Ectodermal cell (in vitro differentiated cells): ENCODE measurements around the gene C11orf24.
"Not testable (repeated sequence)": the region's sequence is repeated elsewhere in the genome, so short reads cannot be mapped to it uniquely, and the experiment has no call there.

Experiments used
- H3K27ac ChIP-seq: 2 replicates; pipeline ENCODE4 v1.7.0; 2013; ENCODE audit warnings: mild to moderate bottlenecking, low read depth, low read length; ENCODE audit not compliant: insufficient read depth, poor library complexity, severe bottlenecking
- H3K27me3 ChIP-seq: 2 replicates; pipeline ENCODE4 v1.7.0; 2013; ENCODE audit warnings: mild to moderate bottlenecking, low read length; ENCODE audit not compliant: insufficient read depth, control insufficient read depth, poor library complexity, severe bottlenecking
- H3K36me3 ChIP-seq: one replicate; pipeline ENCODE4 v1.7.0; 2013; ENCODE audit warnings: low read length; ENCODE audit not compliant: control insufficient read depth, insufficient read depth
- H3K4me1 ChIP-seq: one replicate; pipeline ENCODE4 v1.7.0; 2013; ENCODE audit warnings: low read length; ENCODE audit not compliant: control insufficient read depth, insufficient read depth
- H3K4me3 ChIP-seq: 2 replicates; pipeline ENCODE4 v1.7.0; 2013; ENCODE audit warnings: low read depth, low read length, control low read depth; ENCODE audit not compliant: insufficient read depth
- H3K9me3 ChIP-seq: 2 replicates; pipeline ENCODE4 v1.7.0; 2013; ENCODE audit warnings: mild to moderate bottlenecking, low read length, moderate library complexity; ENCODE audit not compliant: control insufficient read depth
- WGBS, 2 experiments: methylation state at CpG; one replicate each; pipeline ENCODE4 v1.1.7; 2013; ENCODE audit warnings: missing lambda C conversion rate in 2 of 2; 5-methylcytosine and 5-hydroxymethylcytosine counted together

C11orf24 gene

DNA sequence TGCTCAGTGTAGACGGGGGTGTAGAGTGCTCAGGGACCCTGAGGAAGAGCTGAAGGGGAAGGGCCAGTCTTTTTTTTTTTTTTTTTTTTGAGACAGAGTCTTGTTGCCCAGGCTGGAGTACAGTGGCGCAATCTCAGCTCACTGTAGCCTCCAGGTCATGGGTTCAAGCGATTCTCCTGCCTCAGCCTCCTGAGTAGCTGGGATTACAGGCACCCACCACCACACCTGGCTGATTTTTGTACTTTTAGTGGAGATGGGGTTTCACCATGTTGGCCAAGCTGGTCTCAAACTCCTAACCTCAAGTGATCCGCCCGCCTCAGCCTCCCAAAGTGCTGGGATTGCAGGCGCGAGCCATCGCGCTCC lies 27.7 kb upstream of the C11orf24 start:
- WGBS, 2 experiments, result 91 to 97% methylated on average over 9 of the region's 9 CpGs

DNA sequence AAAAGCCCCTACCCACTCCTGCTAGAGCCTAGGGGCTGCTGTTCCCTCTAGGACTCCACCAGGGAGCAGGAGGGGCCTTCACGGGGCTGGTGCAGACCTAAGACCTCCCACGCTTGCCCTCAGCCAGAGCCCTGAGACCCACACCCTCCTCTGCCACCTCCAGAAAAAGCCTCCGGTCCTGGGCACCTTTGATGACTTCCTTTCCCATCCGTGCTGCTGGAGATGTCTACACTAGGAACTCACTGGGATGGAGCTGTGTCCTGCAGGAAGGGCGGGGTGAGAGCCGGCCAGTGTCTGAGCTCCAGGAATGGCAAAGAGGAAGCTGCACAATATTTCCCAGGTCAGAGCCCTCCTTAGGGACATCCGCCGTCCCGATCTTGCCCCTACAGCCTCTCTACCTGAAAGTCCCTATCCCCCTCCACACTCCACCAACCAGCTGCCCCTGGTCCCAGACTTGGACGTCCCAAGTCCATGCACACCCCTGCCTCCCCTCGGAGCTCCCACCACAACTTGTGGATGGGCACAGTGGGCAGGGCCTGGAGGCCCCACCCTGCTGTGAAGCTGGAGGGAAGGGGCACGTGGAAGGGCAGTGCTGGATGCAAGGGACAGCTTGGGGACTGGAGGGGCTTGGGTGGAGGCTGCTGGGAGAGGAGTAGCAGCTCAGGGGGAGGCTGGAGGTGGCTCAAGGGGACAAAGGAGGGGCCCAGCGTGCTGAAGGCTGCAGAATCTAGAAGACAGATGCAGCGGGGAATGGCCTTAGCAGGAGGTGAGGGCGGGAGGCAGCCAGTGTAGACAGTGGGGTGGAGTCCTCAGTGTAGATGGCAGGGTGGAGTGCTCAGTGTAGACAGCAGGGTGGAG lies 27.1 kb upstream of the C11orf24 start:
- H3K27ac ChIP-seq, result no peak overlapping the region
- WGBS, 2 experiments, result 85 to 86% methylated on average over 15 of the region's 15 CpGs

More for the DNA sequence above, 27.7 kb upstream of the C11orf24 start:
- H3K4me1 ChIP-seq, H3K27ac ChIP-seq, H3K9me3 ChIP-seq, H3K36me3 ChIP-seq, H3K27me3 ChIP-seq, H3K4me3 ChIP-seq: not testable (repeated sequence)

DNA sequence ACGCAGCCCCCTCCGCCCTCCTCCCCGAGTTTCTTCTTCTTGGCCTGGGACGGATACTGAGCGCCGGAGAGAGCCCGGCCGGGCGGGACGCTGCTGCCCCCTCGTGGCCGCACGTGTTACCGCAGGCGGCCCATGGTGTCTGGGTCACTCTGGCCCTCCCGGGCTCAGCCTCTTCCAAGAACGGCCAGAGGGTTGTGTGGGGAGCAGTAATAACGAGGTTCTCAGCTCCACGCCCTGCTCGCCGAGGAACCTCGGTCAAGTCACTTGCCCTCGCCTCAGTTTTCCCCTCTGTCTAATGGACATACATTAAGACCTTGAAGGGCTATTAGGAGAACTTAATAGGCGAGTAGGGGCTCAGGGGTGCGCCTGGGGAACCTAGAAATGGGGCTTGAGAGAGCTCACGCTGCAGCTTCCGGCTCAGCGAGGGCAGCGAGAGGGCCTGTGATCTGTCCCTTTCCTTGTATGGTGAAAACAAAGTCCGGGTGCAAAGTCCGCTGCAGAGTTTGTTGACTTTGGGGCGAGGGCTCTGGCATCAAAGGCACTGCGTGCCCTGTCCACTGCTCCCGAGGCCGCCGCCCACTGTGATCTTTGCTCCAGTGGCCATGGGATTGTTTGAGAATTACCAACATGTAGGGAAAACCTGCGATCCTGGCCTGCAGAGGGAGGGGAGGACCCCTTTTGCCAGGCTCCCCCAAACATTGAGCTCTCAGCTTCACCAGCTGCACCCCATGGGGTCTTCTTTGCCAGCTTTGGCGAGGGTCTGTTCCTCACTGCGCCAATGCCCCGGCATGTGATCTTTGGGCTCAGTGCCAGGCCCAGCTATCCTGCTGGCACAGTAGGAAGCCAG lies 26.3 kb upstream of the C11orf24 start:
- Histone ChIP-seq H3K4me1 (no peaks in the 10 kb centered on the region), H3K27me3 (no peaks in the 10 kb centered on the region), H3K4me3 (no peak overlapping the region), H3K27ac (no peak overlapping the region), H3K9me3 (no peaks in the 10 kb centered on the region), H3K36me3 (no peaks in the 10 kb centered on the region)
- 44% methylated on average over 40 of the region's 40 CpGs for WGBS, 2 experiments

More for the DNA sequence above, 27.1 kb upstream of the C11orf24 start:
- Histone ChIP-seq H3K27me3 (no peaks in the 10 kb centered on the region), H3K4me3 (no peak overlapping the region), H3K9me3 (no peaks in the 10 kb centered on the region), H3K4me1 (no peaks in the 10 kb centered on the region), H3K36me3 (no peaks in the 10 kb centered on the region)

DNA sequence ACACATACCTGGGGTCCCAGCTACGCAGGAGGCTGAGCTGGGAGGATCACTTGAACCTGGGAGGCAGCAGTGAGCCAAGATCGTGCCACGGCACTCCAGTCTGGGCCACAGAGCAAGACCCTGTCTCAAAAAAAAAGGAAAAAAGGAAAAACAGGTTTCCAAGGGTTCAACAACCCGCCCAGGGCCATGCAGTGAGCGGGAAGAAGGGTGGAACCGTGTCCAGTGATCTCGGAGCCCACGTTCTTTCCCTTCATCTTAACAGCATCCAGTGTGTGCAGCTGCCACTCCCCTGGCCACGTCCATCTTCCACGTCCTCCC lies 25.7 kb upstream of the C11orf24 start:
- H3K27ac ChIP-seq, result no peak overlapping the region
- no peaks in the 10 kb centered on the region for H3K27me3 ChIP-seq
- no peaks in the 10 kb centered on the region for H3K9me3 ChIP-seq
- H3K4me1 ChIP-seq, result no peaks in the 10 kb centered on the region
- no peak overlapping the region for H3K4me3 ChIP-seq
- H3K36me3 ChIP-seq, result no peaks in the 10 kb centered on the region
- 50 to 57% methylated on average over 10 of the region's 10 CpGs for WGBS, 2 experiments

DNA sequence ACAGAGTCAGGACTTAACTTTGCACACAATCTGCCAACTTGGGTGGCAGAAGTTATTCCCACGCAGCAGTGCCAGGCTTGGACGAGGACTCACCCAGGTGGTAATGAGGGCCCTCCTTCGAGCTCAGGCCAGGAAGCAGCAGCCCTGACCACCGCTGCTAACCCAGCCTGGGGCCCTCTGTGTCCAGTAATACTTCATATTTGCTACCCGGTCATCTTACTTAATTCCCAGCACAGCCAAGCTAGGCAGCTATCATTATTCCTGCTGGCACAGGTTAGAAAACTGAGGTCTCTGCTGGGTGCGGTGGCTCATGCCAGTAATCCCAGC lies 25.2 kb upstream of the C11orf24 start:
- Histone ChIP-seq H3K4me3 (no peak overlapping the region), H3K4me1 (no peaks in the 10 kb centered on the region), H3K36me3 (no peaks in the 10 kb centered on the region), H3K27me3 (no peaks in the 10 kb centered on the region), H3K27ac (no peak overlapping the region), H3K9me3 (no peaks in the 10 kb centered on the region)
- 94 to 95% methylated on average over 6 of the region's 6 CpGs for WGBS, 2 experiments

DNA sequence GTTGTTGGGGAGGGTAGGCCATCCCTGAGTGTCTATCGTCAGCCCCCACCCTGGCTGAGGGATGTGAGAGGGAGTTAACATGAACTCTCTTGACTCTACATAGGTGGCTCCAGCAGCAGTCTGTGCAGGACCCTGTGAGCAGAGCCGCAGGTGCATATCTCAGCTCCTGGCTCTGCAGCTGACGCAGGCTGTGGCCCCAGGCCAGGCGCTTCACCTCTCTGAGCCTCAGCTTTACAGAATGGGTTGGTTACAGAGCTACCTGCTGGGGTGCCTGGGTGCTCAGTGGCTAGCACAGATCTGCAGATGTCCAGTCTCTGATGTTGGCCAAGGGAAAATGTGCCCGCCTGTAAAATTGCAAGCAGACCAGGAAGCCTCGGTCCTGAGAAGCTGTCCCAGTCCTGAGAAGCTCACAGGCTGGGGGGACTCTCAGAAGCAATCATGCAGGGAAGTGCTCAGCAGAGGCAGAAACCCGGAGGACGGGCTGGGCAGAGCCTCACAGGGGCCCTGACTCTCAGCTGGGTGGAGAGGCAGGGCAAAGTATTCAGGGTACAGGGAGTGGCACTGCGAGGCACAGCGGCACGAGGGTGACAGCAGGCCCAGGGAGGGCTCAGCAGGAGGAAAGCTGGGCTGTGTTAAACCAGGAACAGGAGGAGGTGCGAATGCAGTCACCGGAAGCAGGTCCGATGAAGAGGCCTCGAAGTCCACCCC lies 24.7 kb upstream of the C11orf24 start:
- WGBS, 2 experiments, result 92 to 93% methylated on average over 15 of the region's 15 CpGs
- H3K4me1 ChIP-seq, result no peaks in the 10 kb centered on the region
- no peaks in the 10 kb centered on the region for H3K36me3 ChIP-seq

DNA sequence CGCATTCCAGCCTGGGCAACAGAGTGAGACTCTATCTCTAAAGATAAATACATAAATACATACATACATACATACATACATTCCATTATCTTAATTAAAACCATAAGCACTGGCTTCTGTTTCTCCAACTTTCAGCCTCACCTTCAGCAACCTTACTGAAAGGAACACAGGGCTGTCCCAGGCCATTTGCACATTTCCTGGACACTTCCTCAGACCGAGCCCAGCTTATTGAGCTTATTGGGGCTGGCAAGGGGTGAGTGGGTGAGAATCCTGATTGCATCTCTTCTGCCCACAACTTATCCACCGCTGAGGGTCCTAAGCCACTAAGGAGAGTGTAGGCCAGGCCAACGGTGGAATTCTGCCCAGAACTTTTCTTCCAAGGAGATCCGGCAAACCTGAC lies 24.2 kb upstream of the C11orf24 start:
- Histone ChIP-seq H3K27me3 (no peaks in the 10 kb centered on the region), H3K9me3 (no peaks in the 10 kb centered on the region), H3K4me3 (no peak overlapping the region), H3K27ac (no peak overlapping the region), H3K36me3 (no peaks in the 10 kb centered on the region), H3K4me1 (no peaks in the 10 kb centered on the region)
- 96 to 97% methylated on average over 5 of the region's 5 CpGs for WGBS, 2 experiments

More for the DNA sequence above, 24.7 kb upstream of the C11orf24 start:
- Histone ChIP-seq H3K4me3 (no peak overlapping the region), H3K9me3 (no peaks in the 10 kb centered on the region), H3K27me3 (no peaks in the 10 kb centered on the region), H3K27ac (no peak overlapping the region)

DNA sequence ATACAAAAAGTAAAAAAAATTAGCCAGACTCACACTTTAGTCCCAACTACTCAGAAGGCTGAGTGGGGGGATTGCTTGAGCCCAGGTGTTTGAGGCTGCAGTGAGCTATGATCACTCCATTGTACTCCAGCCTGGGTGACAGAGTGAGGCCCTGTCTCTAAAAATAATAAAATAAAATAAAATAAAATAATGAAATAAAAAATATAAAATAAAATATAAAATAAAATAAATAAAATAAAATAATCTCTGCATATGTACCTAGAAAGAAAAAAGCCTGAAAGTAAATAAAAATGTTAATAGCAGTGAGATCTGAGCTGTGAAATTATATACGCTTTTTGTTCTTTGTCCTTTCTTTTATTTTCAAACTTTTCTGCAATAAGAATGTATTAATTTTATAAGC lies 23.5 kb upstream of the C11orf24 start:
- no peaks in the 10 kb centered on the region for H3K9me3 ChIP-seq
- H3K27me3 ChIP-seq, result no peaks in the 10 kb centered on the region
- no peak overlapping the region for H3K4me3 ChIP-seq
- H3K36me3 ChIP-seq, result no peaks in the 10 kb centered on the region
- WGBS, 2 experiments, result 100% methylated on average over 1 of the region's 1 CpG; no CpG with 5 or more reads in 1 of the 2 experiments
- no peaks in the 10 kb centered on the region for H3K4me1 ChIP-seq
- H3K27ac ChIP-seq, result no peak overlapping the region

DNA sequence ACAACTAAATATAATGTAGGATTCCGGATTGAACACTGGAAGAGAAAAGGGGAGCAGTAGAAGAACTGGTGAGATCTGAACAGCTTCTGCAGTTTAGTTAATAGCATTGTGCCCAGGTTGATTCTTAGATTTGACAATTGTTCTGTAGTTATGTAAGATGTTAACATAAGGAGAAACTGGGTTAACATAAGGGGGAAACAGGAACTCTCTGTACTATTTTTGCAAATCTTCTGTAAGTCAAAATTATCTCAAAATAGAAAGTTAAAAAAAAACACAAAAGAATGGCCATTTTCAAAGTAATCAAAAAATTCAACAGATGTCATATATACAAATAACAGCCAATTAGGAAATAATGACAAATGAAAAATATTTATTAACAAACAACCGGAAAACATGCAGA lies 21.9 kb upstream of the C11orf24 start:
- Histone ChIP-seq H3K27me3 (no peaks in the 10 kb centered on the region), H3K9me3 (peaks cover 5% of the 10 kb centered on the region), H3K36me3 (no peaks in the 10 kb centered on the region), H3K4me3 (no peak overlapping the region), H3K4me1 (no peaks in the 10 kb centered on the region), H3K27ac (no peak overlapping the region)
- 89 to 96% methylated on average over 1 of the region's 2 CpGs for WGBS, 2 experiments

DNA sequence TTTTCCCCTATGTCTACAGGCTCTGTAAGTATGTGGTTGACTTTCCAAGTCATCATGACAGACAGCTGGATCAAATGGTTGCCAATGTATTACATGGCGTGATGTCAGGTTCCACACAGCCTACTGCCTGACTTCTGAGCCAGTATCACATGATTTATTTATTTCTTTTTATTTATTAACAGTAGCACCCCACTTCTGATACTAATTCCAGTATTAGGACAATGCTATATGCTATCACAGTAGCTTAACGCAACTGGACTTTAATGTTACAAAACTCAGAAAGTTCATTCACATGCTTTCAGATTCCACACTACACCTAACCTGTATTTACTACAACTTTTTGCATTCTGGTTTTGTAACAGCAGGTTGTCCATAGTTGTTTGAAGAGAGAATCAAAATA lies 17.7 kb upstream of the C11orf24 start:
- WGBS, 2 experiments, result 89 to 98% methylated on average over 2 of the region's 2 CpGs
- no peaks in the 10 kb centered on the region for H3K4me1 ChIP-seq
- H3K9me3 ChIP-seq, result peaks cover 5% of the 10 kb centered on the region
- H3K27me3 ChIP-seq, result no peaks in the 10 kb centered on the region
- no peak overlapping the region for H3K27ac ChIP-seq
- H3K4me3 ChIP-seq, result no peak overlapping the region
- no peaks in the 10 kb centered on the region for H3K36me3 ChIP-seq
